Metanephros (tissue), 2 donors: ENCODE data around the gene IMMT. TPM values are rescaled to one million over a fixed set of nuclear protein-coding genes. Genes with fewer than 3 reads are reported as not detected.

Experiments
- small RNA-seq: library from RNA; depleted of rRNA; stranded (forward); fragments of <200 nt; gene quantifications from one replicate; pipeline ENCODE3, GENCODE V24; 2014; ENCODE audit warnings: low replicate concordance
- total RNA-seq: library from RNA; depleted of rRNA; stranded (reverse); fragments of >200 nt; gene quantifications from one replicate; pipeline ENCODE4 v1.2.3, GENCODE V29; 2014

The IMMT gene
- 56.8 TPM for total RNA-seq

DNA sequence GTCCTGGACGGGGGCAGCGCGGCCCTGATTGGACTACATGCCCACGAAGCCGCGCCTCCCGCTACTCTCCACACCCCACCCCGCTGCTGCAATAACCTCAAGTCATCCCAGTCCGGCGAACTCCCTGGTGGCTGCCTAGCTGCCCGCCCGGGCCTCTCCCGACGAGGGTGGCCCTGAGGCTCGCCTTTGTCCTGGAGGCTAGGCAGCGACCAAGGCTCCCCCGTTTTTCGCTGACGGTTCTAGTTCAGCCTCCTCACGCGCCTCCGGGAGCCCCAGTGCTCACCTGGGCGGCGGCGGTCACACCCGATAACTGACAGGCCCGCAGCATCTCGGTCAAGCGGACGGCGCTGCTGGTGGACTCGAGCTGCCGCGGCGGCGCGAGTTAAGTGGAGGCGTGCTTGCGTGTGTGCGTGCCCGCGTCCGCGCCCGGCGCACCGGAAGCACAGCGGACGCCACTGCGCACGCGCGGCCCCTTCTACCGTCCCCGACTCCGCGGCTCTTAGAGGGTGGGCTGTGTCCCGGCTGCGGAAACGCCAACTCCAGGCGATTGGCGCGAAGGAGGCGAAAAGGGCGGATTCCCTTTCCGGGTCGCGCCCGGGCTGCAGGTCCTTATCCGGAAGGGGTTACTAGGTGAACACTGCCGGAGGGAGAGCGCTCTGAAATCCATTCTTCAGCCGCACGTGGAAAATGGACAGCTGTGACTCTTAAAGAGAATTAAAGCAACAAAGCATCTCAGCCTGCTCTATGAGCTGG lies at the start of gene IMMT:
Gene IMMT, minus strand, starts transcription at position 408 of the 753 bp plus-strand sequence. Its CDS starts 80 bp downstream, at position 328.

DNA sequence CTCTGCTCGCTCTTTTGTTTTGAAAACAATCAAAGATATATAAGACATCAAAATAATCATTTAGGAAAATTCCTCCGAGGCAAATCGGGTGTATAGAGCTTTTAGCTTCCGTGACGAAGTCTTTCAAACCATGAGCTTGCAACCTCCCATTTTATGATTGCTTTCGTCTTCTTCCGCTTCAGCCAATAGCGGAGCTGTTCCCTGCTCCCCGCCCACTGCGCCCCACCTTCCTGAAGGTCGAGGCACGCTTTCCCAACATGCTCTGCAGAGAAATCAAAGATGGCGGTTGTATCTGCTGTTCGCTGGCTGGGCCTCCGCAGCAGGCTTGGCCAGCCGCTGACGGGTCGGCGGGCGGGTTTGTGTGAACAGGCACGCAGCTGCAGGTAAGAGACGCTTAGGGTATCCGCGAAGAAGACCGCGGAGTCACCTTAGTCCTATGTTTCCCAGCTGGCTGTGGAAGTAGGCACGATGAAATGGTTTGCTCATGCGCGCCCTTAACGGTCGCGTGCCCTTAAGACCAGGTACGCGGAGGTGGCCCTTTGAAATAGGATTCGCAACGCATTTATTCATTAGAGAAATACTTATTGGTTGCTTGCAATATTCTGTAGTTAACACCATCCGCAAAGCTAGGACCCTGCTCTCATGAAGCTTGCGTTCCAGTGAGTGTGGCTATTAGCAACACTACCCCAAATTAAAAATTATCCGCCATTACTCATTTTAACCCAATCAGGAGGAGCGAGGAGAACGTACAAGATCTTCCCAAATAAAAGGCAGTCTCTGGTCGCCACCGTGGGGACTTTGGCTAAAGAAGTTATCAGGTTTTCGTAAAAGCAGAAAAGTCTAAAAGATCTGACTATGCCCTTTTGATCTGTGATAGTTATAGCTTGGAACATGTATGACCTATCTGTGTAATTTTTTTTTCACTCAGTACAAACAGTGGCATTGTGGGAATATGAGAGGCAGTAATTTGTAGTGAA lies 89.0 kb downstream of the IMMT start, which contains the start of gene PTCD3:
Gene PTCD3, plus strand, starts transcription at position 267 of the 977 bp plus-strand sequence. Its CDS starts 13 bp downstream, at position 280.

DNA sequence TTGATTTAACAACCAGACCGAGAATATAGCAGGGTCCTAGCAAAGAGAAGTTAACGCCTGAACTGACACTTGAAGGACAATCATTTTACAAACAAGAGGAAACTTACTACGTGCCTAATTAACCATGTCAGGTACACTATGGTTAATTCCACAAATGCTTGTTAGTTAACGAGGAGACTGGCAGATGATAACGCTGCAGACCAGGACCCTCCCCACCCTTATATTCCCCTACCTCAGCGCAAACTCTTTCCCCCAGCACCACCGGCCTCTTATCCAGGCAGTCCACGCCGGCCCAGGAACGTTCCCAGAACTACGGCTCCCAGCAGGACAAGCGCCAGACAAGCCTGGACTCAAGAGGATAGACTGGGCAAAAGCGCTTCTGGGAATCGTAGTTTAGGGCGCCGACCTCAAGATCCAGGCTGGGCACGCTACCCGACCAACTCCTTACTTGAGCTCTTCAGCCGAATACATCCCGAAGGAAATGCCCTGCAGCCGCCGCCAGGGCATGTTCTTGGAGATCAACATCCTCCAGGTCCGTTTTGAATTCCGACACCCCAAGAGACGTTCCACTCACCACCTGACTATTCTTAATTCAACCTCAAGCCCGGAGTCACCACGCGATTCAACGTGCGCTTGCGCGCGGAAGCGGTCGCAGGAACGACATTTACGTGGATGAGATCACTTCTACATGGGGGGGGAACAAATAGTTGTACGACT lies 89.9 kb downstream of the IMMT start, which contains the start of gene POLR1A:
Gene POLR1A, minus strand, starts transcription at position 635 of the 717 bp plus-strand sequence. Its CDS starts 110 bp downstream, at position 525.

Small RNA genes lying within 50 kb of the gene (small RNA-seq; reads per million reads assigned to genes)
- gene MIR4779 (not detected), gene RF00019 (not detected), gene SNORD94 (1,056 reads per million, percentile 99 among the genes with 10 or more reads in this experiment)

Other genes with a start within 250 kb of the IMMT start
- gene POLR1A, start 89.6 kb downstream of the IMMT start, total RNA-seq: 14.9 TPM
- 218 TPM for gene PTCD3, start 89.2 kb downstream of the IMMT start, total RNA-seq
- 44.0 TPM for gene MRPL35, start 4.0 kb upstream of the IMMT start, total RNA-seq
- 6.5 TPM for gene REEP1, start 142.2 kb upstream of the IMMT start, total RNA-seq
- 66.0 TPM for gene KDM3A, start 245.9 kb upstream of the IMMT start, total RNA-seq